OCI-LY7 (cell line): ENCODE results near the gene EIF4E1B.

Experiments
- CTCF ChIP-seq: fragments of 200-600 bp; sonication (generic); conservative IDR thresholded peaks from 2 replicates; pipeline ENCODE4 v1.5.1; 2014; ENCODE audit warnings: mild to moderate bottlenecking, antibody characterized with exemption, low read length, moderate library complexity, mixed read lengths
- EZH2phosphoT487 ChIP-seq: fragments of 200-600 bp; sonication (generic); IDR thresholded peaks from 2 replicates; pipeline ENCODE4 v1.6.1; 2018; ENCODE audit warnings: low read depth, borderline replicate concordance, mild to moderate bottlenecking, mixed run types, antibody characterized with exemption, low read length, moderate library complexity, mixed read lengths

- TF ChIP-seq CTCF (no peak), EZH2phosphoT487 (no peak)
Measured at GRCh38 chr5:176651472-176651980, 21.1 kb downstream of the EIF4E1B start.
